K562 (cell line): ENCODE measurements around the gene TSPAN12. TPM values are rescaled to one million over a fixed set of nuclear protein-coding genes. Genes with fewer than 3 reads are reported as not detected.

Source experiments
- ATAC-seq: fragments of 200-7000 bp; cut with Tn5 transposase; 3 replicates; pipeline ENCODE4 v1.9.1; 2020; ENCODE audit warnings: moderate library complexity
- BruUV-seq: library from RNA; stranded (reverse); fragments of 400-500 nt; replicated peaks from 2 replicates; lab custom pipeline; 2021; lab: Mats Ljungman, UMichigan
- CTCF ChIA-PET: fragments of 300-600 bp; formaldehyde crosslinking; extraction: SDS; loops from one replicate; lab custom pipeline; 2021; ENCODE audit warnings: low intra/inter-chr PET ratio; lab: Yijun Ruan, JAX
- POLR2A ChIA-PET: fragments of 300-600, 350-650 bp; sonication (Branson Sonifier 250); formaldehyde crosslinking; extraction: SDS; loops from one replicate; lab custom pipeline; 2021; ENCODE audit warnings: antibody characterized with exemption, inconsistent platforms; lab: Yijun Ruan, JAX
- DNase-seq, 4 experiments: peaks; one replicate each; pipeline versions ENCODE4 v3.0.0 to v3.0.0-alpha.2; 2011 to 2018; ENCODE audit warnings: low spot score in 3 of 4, mixed read lengths in 3 of 4; ENCODE audit errors: extremely low read depth in 1 of 4
- FAIRE-seq: peaks from 2 replicates; lab custom pipeline; 2011; peaks lifted over from hg19 to GRCh38; lab: Jason Lieb, UNC
- H2AFZ ChIP-seq: 2 replicates; pipeline ENCODE4 v1.6.0; 2011; ENCODE audit warnings: low read depth, low read length, control low read depth, inconsistent platforms
- H3K27ac ChIP-seq: fragments of 200-600 bp; 3 replicates; pipeline ENCODE4 v1.8.0; 2011; ENCODE audit warnings: low read depth, mild to moderate bottlenecking, control low read depth, inconsistent platforms, low read length, moderate library complexity, mixed read lengths; ENCODE audit errors: extremely low read depth
- H3K27me3 ChIP-seq, 2 experiments: fragments of 300-600 bp in 1 of 2; 2 replicates in 1 of 2; 3 replicates in 1 of 2; pipeline versions ENCODE4 v1.6.0 to v1.8.0; 2011; ENCODE audit warnings: inconsistent platforms in 2 of 2, low read length in 2 of 2, mild to moderate bottlenecking in 1 of 2, mixed read lengths in 1 of 2, moderate library complexity in 1 of 2; ENCODE audit not compliant: control insufficient read depth in 2 of 2, insufficient read depth in 2 of 2
- H3K36me3 ChIP-seq: fragments of 300-600 bp; 3 replicates; pipeline ENCODE4 v1.8.0; 2011; ENCODE audit warnings: mild to moderate bottlenecking, low read length, inconsistent platforms; ENCODE audit not compliant: control insufficient read depth, insufficient read depth
- H3K4me1 ChIP-seq, 2 experiments: fragments of 200-600 bp in 1 of 2; replicated peaks in 1 of 2; 2 replicates in 1 of 2; 3 replicates in 1 of 2; pipeline versions ENCODE4 v1.5.1 to v1.8.0; 2011; ENCODE audit warnings: inconsistent platforms in 2 of 2, low read length in 2 of 2, mild to moderate bottlenecking in 1 of 2, mixed read lengths in 1 of 2, moderate library complexity in 1 of 2; ENCODE audit not compliant: control insufficient read depth in 2 of 2, insufficient read depth in 2 of 2
- H3K4me2 ChIP-seq: 2 replicates; pipeline ENCODE4 v1.6.1; 2011; ENCODE audit warnings: low read length, control low read depth, inconsistent platforms, mixed read lengths; ENCODE audit not compliant: insufficient read depth
- H3K4me3 ChIP-seq: fragments of 200-600 bp; sonication (generic), shearing (Covaris generic); 2 replicates; pipeline ENCODE4 v1.5.1; 2016; ENCODE audit warnings: control low read depth, inconsistent platforms
- H3K79me2 ChIP-seq: fragments of 200-600 bp; 3 replicates; pipeline ENCODE4 v1.8.0; 2011; ENCODE audit warnings: low read length, inconsistent platforms; ENCODE audit not compliant: control insufficient read depth, insufficient read depth
- H3K9ac ChIP-seq, 2 experiments: 2 replicates each; pipeline versions ENCODE4 v1.6.0 to v1.6.1; 2011; ENCODE audit warnings: low read depth in 2 of 2, low read length in 2 of 2, control low read depth in 1 of 2, inconsistent platforms in 1 of 2, mild to moderate bottlenecking in 1 of 2, mixed read lengths in 1 of 2; ENCODE audit not compliant: insufficient read depth in 1 of 2
- H3K9me1 ChIP-seq: one replicate; pipeline ENCODE4 v1.6.0; 2011; ENCODE audit warnings: inconsistent platforms, mild to moderate bottlenecking, low read length, moderate library complexity; ENCODE audit not compliant: control insufficient read depth, insufficient read depth
- H3K9me3 ChIP-seq: replicated peaks from 2 replicates; pipeline ENCODE4 v1.5.1; 2011; ENCODE audit warnings: low read depth, low read length, inconsistent platforms; ENCODE audit not compliant: control insufficient read depth, insufficient read depth
- H4K20me1 ChIP-seq: replicated peaks from 2 replicates; pipeline ENCODE4 v1.6.1; 2011; ENCODE audit warnings: low read length, inconsistent platforms, mixed read lengths; ENCODE audit not compliant: control insufficient read depth, insufficient read depth
- BMI1 ChIP-seq: fragments of 150-350 bp; IDR thresholded peaks from 2 replicates; pipeline ENCODE4 v1.6.1; 2014; ENCODE audit warnings: low read length
- RBBP5 ChIP-seq: fragments of 200-600 bp; sonication (generic); IDR thresholded peaks from 2 replicates; pipeline ENCODE4 v1.6.1; 2012; ENCODE audit warnings: borderline replicate concordance, mild to moderate bottlenecking, low read length, control low read depth, inconsistent platforms; ENCODE audit not compliant: insufficient read depth, poor library complexity, severe bottlenecking
- ZNF280A ChIP-seq: fragments of 450-650 bp; IDR thresholded peaks from 2 replicates; pipeline ENCODE4 v1.6.1; 2018; ENCODE audit warnings: mild to moderate bottlenecking, low read depth; ENCODE audit not compliant: partially characterized antibody
- WGBS: fragments of 100-300 bp; shearing (Covaris generic); methylation state at CpG from one replicate; pipeline ENCODE4 v1.1.6; 2016; ENCODE audit warnings: low coverage, mixed read lengths; ENCODE audit not compliant: insufficient coverage; ENCODE audit errors: missing lambda C conversion rate; 5-methylcytosine and 5-hydroxymethylcytosine counted together
- in situ Hi-C: fragments of 300-500 bp; cut with MboI; formaldehyde crosslinking; loops from 4 replicates; pipeline ENCODE4 v1.15.0; 2018; ENCODE audit warnings: inconsistent platforms, mixed read lengths
- intact Hi-C: fragments of 100-400 bp; cut with micrococcal nuclease; formaldehyde crosslinking; loops from 2 replicates; pipeline ENCODE4 v1.14.2; 2022
- polyA plus RNA-seq, 8 experiments: library from polyadenylated mRNA; depleted of rRNA in 4 of 8; stranded (reverse) in 5 of 8; unstranded in 3 of 8; fragments of >200 nt; fragmentation: Nextera tagmentation in 2 of 8; fragmentation: Illumina TruSeq in 1 of 8; extraction: Ambion mirVana in 2 of 8; extraction: Trizol in 1 of 8; gene quantifications; 2 replicates each; pipeline versions ENCODE4 v1.2.1 to v1.2.3, GENCODE V29; 2011 to 2014; ENCODE audit warnings: inconsistent platforms in 1 of 8, missing spikeins in 1 of 8
- total RNA-seq, 7 experiments: library from RNA; depleted of rRNA in 6 of 7; stranded (reverse); fragments of >200 nt in 6 of 7; fragmentation: Illumina TruSeq in 2 of 7; extraction: Trizol in 2 of 7; gene quantifications; 2 replicates each; pipeline versions ENCODE4 v1.2.1 to v1.2.3, GENCODE V29; 2011 to 2021; ENCODE audit warnings: low replicate concordance in 1 of 7

Gene TSPAN12
- total and polyA plus RNA-seq, 9 of the 15 experiments (the other 6 are each of a cell fraction or from before 2014, with no cell fraction given), result 0.13 to 1.7 (median 0.35) TPM; not detected in 1

GRCh38 chr7:120828528-120828927, 29.4 kb downstream of the TSPAN12 start:
- BruUV-seq, result no TSS peak
- ATAC-seq (no peak), DNase-seq (no peak), FAIRE-seq (no peak)
- Histone ChIP-seq H3K9ac (no peak overlapping the region), H3K4me2 (no peak overlapping the region), H3K27me3 (peaks cover 4% of the 10 kb centered on the region in 2 experiments; a peak in 2 of 5 replicates), H3K9me3 (no peaks in the 10 kb centered on the region), H3K4me3 (no peak overlapping the region), H3K4me1 (no peaks in the 10 kb centered on the region), H3K27ac (no peak overlapping the region), H3K36me3 (no peaks in the 10 kb centered on the region), H3K79me2 (no peaks in the 10 kb centered on the region), H3K9me1 (no peaks in the 10 kb centered on the region)
- intact Hi-C loops, result no loop called here
- ChIA-PET POLR2A (no interaction called here), CTCF (interaction anchor here (0.7 kb wide), 1 partner anchor 475 kb away, joined by 3 read pairs; no protein-coding TSS in a partner anchor)
- 0% methylated on average over 2 of the region's 2 CpGs for WGBS
- in situ Hi-C loops, result no loop called here
- TF ChIP-seq RBBP5, result no peak
- TF ChIP-seq BMI1, result 0 out of 2 replicates have a peak, but pooled peaks have one; percentile 16
- no peak for TF ChIP-seq ZNF280A
- TF ChIP-seq, all 486 proteins: peak for 1
- Histone ChIP-seq H2AFZ (no peak overlapping the region), H4K20me1 (no peaks in the 10 kb centered on the region)
